Activated T-helper 1 cell treated with anti-CD3 and anti-CD28 coated beads, Interleukin-12 subunit alpha, Interleukin-12 subunit beta, Interleukin-2, Interleukin-4 antibody, amounts not matched to agents 30 ng/mL and 10 ng/mL and 1 ng/mL, durations not matched to agents 14 hours and 24 hours and 36 hours (primary cell): ENCODE measurements around the gene PDE2A. TPM values are rescaled to one million over a fixed set of nuclear protein-coding genes. Genes with fewer than 3 reads are reported as not detected.

ENCODE experiments used
- DNase-seq: peaks from one replicate; pipeline ENCODE4 v3.0.0; 2021; ENCODE audit warnings: low spot score
- H3K27ac Mint-ChIP-seq: one replicate; pipeline ENCODE4 v1.8.0; 2021; ENCODE audit warnings: mild to moderate bottlenecking, mixed read lengths
- H3K27me3 Mint-ChIP-seq: one replicate; pipeline ENCODE4 v1.8.0; 2022; ENCODE audit warnings: mild to moderate bottlenecking, moderate library complexity, mixed read lengths; ENCODE audit not compliant: insufficient read depth
- H3K36me3 Mint-ChIP-seq: one replicate; pipeline ENCODE4 v1.8.0; 2021; ENCODE audit warnings: low read depth, mixed read lengths
- H3K4me1 Mint-ChIP-seq: one replicate; pipeline ENCODE4 v1.8.0; 2021; ENCODE audit warnings: low read depth, mixed read lengths
- H3K4me3 Mint-ChIP-seq: one replicate; pipeline ENCODE4 v1.8.0; 2021; ENCODE audit warnings: mild to moderate bottlenecking, moderate library complexity, mixed read lengths
- H3K9me3 Mint-ChIP-seq: one replicate; pipeline ENCODE4 v1.8.0; 2021; ENCODE audit warnings: mixed read lengths
- intact Hi-C: fragments of 100-400 bp; cut with micrococcal nuclease; formaldehyde crosslinking; loops from one replicate; pipeline ENCODE4 v1.15.1; 2024
- total RNA-seq: library from RNA; stranded (reverse); gene quantifications from 2 replicates; pipeline ENCODE4 v1.2.3, GENCODE V29; 2022

Gene PDE2A
- total RNA-seq, 1 donor from 2014 or later, result 0.57 TPM

GRCh38 chr11:72617080-72617762, 57.0 kb downstream of the PDE2A start:
- intact Hi-C loops, result no loop called here
- Mint-ChIP-seq H3K9me3 (no peaks in the 10 kb centered on the region), H3K36me3 (no peaks in the 10 kb centered on the region), H3K27ac (no peak overlapping the region), H3K4me1 (peaks cover 38% of the 10 kb centered on the region), H3K27me3 (peaks cover 14% of the 10 kb centered on the region), H3K4me3 (no peak overlapping the region)
- DNase-seq, result no peak

GRCh38 chr11:72616655-72617054, 57.6 kb downstream of the PDE2A start:
- intact Hi-C loops, result no loop called here
- Mint-ChIP-seq H3K36me3 (no peaks in the 10 kb centered on the region), H3K9me3 (no peaks in the 10 kb centered on the region), H3K4me1 (peaks cover 36% of the 10 kb centered on the region), H3K27me3 (peaks cover 14% of the 10 kb centered on the region), H3K27ac (no peak overlapping the region), H3K4me3 (no peak overlapping the region)
- no peak for DNase-seq

- Mint-ChIP-seq H3K27ac (no peak overlapping the region), H3K4me3 (no peak overlapping the region), H3K36me3 (no peaks in the 10 kb centered on the region), H3K27me3 (peaks cover 14% of the 10 kb centered on the region), H3K4me1 (peaks cover 22% of the 10 kb centered on the region), H3K9me3 (no peaks in the 10 kb centered on the region)
- intact Hi-C loops, result no loop called here
- no peak for DNase-seq
Measured at GRCh38 chr11:72615329-72615728, 58.9 kb downstream of the PDE2A start.

GRCh38 chr11:72614381-72614780, 59.8 kb downstream of the PDE2A start:
- no peaks in the 10 kb centered on the region for H3K9me3 Mint-ChIP-seq
- H3K27me3 Mint-ChIP-seq, result peaks cover 12% of the 10 kb centered on the region
- intact Hi-C loops, result no loop called here
- H3K4me1 Mint-ChIP-seq, result peaks cover 22% of the 10 kb centered on the region
- H3K4me3 Mint-ChIP-seq, result no peak overlapping the region
- no peak for DNase-seq
- H3K36me3 Mint-ChIP-seq, result no peaks in the 10 kb centered on the region
- H3K27ac Mint-ChIP-seq, result no peak overlapping the region

- no peak overlapping the region for H3K4me3 Mint-ChIP-seq
- peaks cover 22% of the 10 kb centered on the region for H3K4me1 Mint-ChIP-seq
- DNase-seq, result no peak
- no peaks in the 10 kb centered on the region for H3K36me3 Mint-ChIP-seq
- H3K9me3 Mint-ChIP-seq, result no peaks in the 10 kb centered on the region
- H3K27ac Mint-ChIP-seq, result no peak overlapping the region
- peaks cover 12% of the 10 kb centered on the region for H3K27me3 Mint-ChIP-seq
- intact Hi-C loops, result loop anchor here (2.0 kb wide), 1 partner anchor 55 kb away; no protein-coding TSS in a partner anchor
Measured at GRCh38 chr11:72613977-72614376, 60.2 kb downstream of the PDE2A start.

- intact Hi-C loops, result loop anchor here (2.0 kb wide), 1 partner anchor 55 kb away; no protein-coding TSS in a partner anchor
- DNase-seq, result no peak
- peaks cover 8% of the 10 kb centered on the region for H3K27me3 Mint-ChIP-seq
- H3K4me3 Mint-ChIP-seq, result no peak overlapping the region
- H3K36me3 Mint-ChIP-seq, result no peaks in the 10 kb centered on the region
- no peaks in the 10 kb centered on the region for H3K9me3 Mint-ChIP-seq
- H3K27ac Mint-ChIP-seq, result no peak overlapping the region
- peaks cover 22% of the 10 kb centered on the region for H3K4me1 Mint-ChIP-seq
Measured at GRCh38 chr11:72613450-72613849, 60.8 kb downstream of the PDE2A start.

GRCh38 chr11:72609476-72609875, 64.7 kb downstream of the PDE2A start:
- Mint-ChIP-seq H3K36me3 (no peaks in the 10 kb centered on the region), H3K4me3 (no peak overlapping the region), H3K4me1 (peaks cover 22% of the 10 kb centered on the region), H3K27me3 (peaks cover 13% of the 10 kb centered on the region), H3K9me3 (no peaks in the 10 kb centered on the region), H3K27ac (no peak overlapping the region)
- DNase-seq, result no peak
- intact Hi-C loops, result no loop called here

- peaks cover 19% of the 10 kb centered on the region for H3K4me1 Mint-ChIP-seq
- no peaks in the 10 kb centered on the region for H3K36me3 Mint-ChIP-seq
- peaks cover 14% of the 10 kb centered on the region for H3K27me3 Mint-ChIP-seq
- DNase-seq, result no peak
- H3K27ac Mint-ChIP-seq, result no peak overlapping the region
- intact Hi-C loops, result no loop called here
- H3K4me3 Mint-ChIP-seq, result no peak overlapping the region
- H3K9me3 Mint-ChIP-seq, result no peaks in the 10 kb centered on the region
Measured at GRCh38 chr11:72609045-72609444, 65.2 kb downstream of the PDE2A start.

GRCh38 chr11:72607496-72607895, 66.7 kb downstream of the PDE2A start:
- H3K4me1 Mint-ChIP-seq, result peaks cover 4% of the 10 kb centered on the region
- intact Hi-C loops, result no loop called here
- peaks cover 20% of the 10 kb centered on the region for H3K27me3 Mint-ChIP-seq
- H3K4me3 Mint-ChIP-seq, result no peak overlapping the region
- H3K36me3 Mint-ChIP-seq, result no peaks in the 10 kb centered on the region
- H3K27ac Mint-ChIP-seq, result no peak overlapping the region
- H3K9me3 Mint-ChIP-seq, result no peaks in the 10 kb centered on the region
- DNase-seq, result no peak

GRCh38 chr11:72606748-72607468, 67.3 kb downstream of the PDE2A start:
- Mint-ChIP-seq H3K27me3 (peaks cover 20% of the 10 kb centered on the region), H3K9me3 (no peaks in the 10 kb centered on the region), H3K36me3 (no peaks in the 10 kb centered on the region), H3K4me3 (no peak overlapping the region), H3K27ac (no peak overlapping the region), H3K4me1 (no peaks in the 10 kb centered on the region)
- intact Hi-C loops, result no loop called here
- DNase-seq, result no peak

GRCh38 chr11:72605973-72606747, 68.1 kb downstream of the PDE2A start:
- Mint-ChIP-seq H3K36me3 (no peaks in the 10 kb centered on the region), H3K4me3 (no peak overlapping the region), H3K4me1 (no peaks in the 10 kb centered on the region), H3K27me3 (peaks cover 20% of the 10 kb centered on the region), H3K9me3 (no peaks in the 10 kb centered on the region), H3K27ac (no peak overlapping the region)
- intact Hi-C loops, result no loop called here
- DNase-seq, result no peak

- Mint-ChIP-seq H3K27ac (no peak overlapping the region), H3K36me3 (no peaks in the 10 kb centered on the region), H3K4me1 (no peaks in the 10 kb centered on the region), H3K9me3 (no peaks in the 10 kb centered on the region), H3K27me3 (peaks cover 30% of the 10 kb centered on the region), H3K4me3 (no peak overlapping the region)
- DNase-seq, result no peak
- intact Hi-C loops, result no loop called here
Measured at GRCh38 chr11:72604256-72604655, 70.0 kb downstream of the PDE2A start.
